ENCODE data around the gene PSMA5. TPM values are rescaled to one million over a fixed set of nuclear protein-coding genes. Genes with fewer than 3 reads are reported as not detected.
"Not testable (repeated sequence)": the region's sequence is repeated elsewhere in the genome, so short reads cannot be mapped to it uniquely, and the experiment has no call there.

PSMA5 gene
- total RNA-seq, 1 experiment from 2014 or later: 162 TPM

GRCh38 chr1:109432336-109432735 is 6.1 kb upstream of the PSMA5 start:
- DNase-seq (ENCODE audit: low read depth): no peak

- DNase-seq (ENCODE audit: low read depth): peak; percentile 10
Measured at GRCh38 chr1:109427171-109427467, 871 bp upstream of the PSMA5 start.

GRCh38 chr1:109425391-109426280 is 612 bp downstream of the PSMA5 start:
- peak; percentile 82 for DNase-seq (ENCODE audit: low read depth)

- DNase-seq (ENCODE audit: low read depth): no peak
Measured at GRCh38 chr1:109423498-109423897, 2.8 kb downstream of the PSMA5 start.

- DNase-seq (ENCODE audit: low read depth): no peak
Measured at GRCh38 chr1:109412551-109412950, 13.7 kb downstream of the PSMA5 start.

GRCh38 chr1:109404838-109405237 is 21.4 kb downstream of the PSMA5 start:
- no peak for DNase-seq (ENCODE audit: low read depth)

GRCh38 chr1:109402025-109402424 is 24.2 kb downstream of the PSMA5 start:
- no peak for DNase-seq (ENCODE audit: low read depth)

GRCh38 chr1:109400035-109400655 is 26.1 kb downstream of the PSMA5 start:
- DNase-seq (ENCODE audit: low read depth): no peak

GRCh38 chr1:109399326-109399957 is 26.8 kb downstream of the PSMA5 start:
- DNase-seq (ENCODE audit: low read depth): peak; percentile 71

- DNase-seq (ENCODE audit: low read depth): no peak
Measured at GRCh38 chr1:109398343-109399225, 27.7 kb downstream of the PSMA5 start.

- DNase-seq (ENCODE audit: low read depth): peak; percentile 89
Measured at GRCh38 chr1:109397581-109398342, 28.5 kb downstream of the PSMA5 start, which contains the start of gene SORT1. Gene SORT1 (minus strand): TSS chr1:109397918. CDS start chr1:109397892, 26 bp downstream.

GRCh38 chr1:109396871-109397580 is 29.2 kb downstream of the PSMA5 start:
- DNase-seq (ENCODE audit: low read depth): peak; percentile 41

GRCh38 chr1:109396513-109396839 is 29.8 kb downstream of the PSMA5 start:
- no peak for DNase-seq (ENCODE audit: low read depth)

GRCh38 chr1:109395602-109396512 is 30.4 kb downstream of the PSMA5 start:
- DNase-seq (ENCODE audit: low read depth): peak; percentile 72

- DNase-seq (ENCODE audit: low read depth): not testable (repeated sequence)
Measured at GRCh38 chr1:109395282-109395599, 31.0 kb downstream of the PSMA5 start.

GRCh38 chr1:109394591-109395281 is 31.5 kb downstream of the PSMA5 start:
- DNase-seq (ENCODE audit: low read depth): no peak

GRCh38 chr1:109393617-109394233 is 32.5 kb downstream of the PSMA5 start:
- DNase-seq (ENCODE audit: low read depth): no peak
